GM21526 (cell line): Measurements from ENCODE around the gene PDLIM4.
A peak's percentile ranks its signal among the peaks of the same experiment; 100 is the strongest.

ENCODE experiments used
- ATAC-seq: cut with Tn5 transposase; IDR thresholded peaks from one replicate; pipeline ENCODE4 v1.9.1; 2021; ENCODE audit warnings: moderate library complexity; ENCODE audit not compliant: unreplicated experiment, low FRiP score

PDLIM4 gene

DNA sequence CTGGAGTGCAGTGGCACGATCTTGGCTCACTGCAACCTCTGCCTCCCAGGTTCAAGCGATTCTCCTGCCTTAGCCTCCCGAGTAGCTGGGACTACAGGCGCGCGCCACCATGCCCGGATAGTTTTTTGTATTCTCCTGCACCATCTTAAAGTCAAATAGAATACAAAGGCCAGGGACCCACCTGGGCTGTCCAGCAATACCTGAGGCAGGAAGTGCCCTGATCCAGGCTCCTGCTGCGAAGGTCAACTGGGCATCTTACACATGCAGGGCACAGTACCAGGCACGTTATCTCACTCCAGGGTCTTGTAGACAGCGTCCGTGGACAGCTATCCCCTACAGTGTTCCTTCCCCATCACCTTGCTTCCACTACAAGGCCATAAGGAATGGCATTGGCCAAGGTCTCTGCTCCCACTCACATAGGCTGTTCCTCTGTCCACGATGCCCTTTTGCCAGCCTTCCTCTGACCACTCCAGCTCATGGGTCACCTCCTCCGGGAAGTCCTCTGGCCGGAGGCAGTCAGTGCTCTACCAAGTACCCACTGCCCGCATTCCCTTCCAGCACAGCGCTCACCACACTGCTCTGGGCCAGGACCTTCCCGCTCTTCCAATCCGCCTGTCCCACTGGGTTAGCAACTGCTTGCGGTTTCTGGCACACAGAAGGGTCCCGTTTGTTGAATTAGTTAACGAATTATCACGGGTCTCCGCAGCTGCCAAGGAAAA is 30.8 kb upstream of the PDLIM4 start:
- no peak for ATAC-seq

DNA sequence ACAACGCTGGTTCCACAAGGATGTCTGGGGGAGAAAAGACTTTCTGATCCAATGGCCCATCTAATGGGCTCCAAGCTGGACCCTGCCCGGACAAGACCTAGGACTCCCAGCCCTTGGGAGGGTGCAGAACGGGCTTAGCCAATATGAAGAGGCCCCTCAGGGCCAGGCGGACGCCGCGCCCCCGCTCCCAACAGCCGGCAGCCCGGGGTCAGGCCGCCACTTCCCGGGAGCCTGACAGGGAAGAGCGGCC is 30.3 kb upstream of the PDLIM4 start:
- no peak for ATAC-seq

DNA sequence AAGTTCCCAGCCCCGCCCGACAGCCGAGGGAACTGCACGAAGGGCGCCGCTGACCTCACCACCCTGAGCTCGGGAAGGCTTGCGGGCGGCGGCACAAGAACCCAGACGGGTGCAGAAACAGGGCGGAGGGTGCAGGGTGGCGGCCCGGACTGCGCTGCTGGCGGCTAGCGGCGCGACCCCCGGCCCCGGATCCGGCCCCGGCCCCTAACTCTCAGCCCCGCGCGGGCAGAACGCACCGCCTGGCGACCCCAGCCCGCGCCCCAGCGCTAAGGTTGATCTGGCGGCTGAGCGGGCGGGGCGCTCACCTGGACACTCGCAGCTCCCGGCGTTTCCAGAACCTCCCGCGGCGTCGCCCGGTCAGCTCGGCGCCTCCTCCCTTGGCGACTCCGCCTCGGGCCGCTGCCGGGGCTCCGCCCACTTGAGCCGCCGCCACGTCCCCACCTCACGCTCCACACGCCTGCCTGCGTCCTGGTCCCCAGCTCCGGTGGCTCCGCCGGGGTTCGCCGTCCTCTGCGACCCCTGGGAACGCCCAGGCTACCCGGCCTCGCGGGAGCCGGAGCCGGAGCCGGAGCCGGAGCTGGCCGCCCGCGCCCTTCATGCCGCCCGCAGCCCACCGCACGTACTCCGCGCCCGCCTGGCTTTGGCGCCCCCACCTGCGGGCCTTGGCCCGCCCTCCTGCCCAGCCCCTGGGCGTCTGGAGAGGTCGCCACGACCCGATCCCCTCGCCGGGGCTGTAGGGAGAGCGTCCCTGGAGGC is 29.8 kb upstream of the PDLIM4 start, which contains the start of gene P4HA2:
TSS of gene P4HA2 (minus strand) at position 369 of the 756 bp plus-strand sequence. CDS start 9,227 bp downstream, outside the sequence.
- peak; percentile 96 for ATAC-seq

GRCh38 chr5:132228241-132229035 is 29.1 kb upstream of the PDLIM4 start:
- no peak for ATAC-seq

DNA sequence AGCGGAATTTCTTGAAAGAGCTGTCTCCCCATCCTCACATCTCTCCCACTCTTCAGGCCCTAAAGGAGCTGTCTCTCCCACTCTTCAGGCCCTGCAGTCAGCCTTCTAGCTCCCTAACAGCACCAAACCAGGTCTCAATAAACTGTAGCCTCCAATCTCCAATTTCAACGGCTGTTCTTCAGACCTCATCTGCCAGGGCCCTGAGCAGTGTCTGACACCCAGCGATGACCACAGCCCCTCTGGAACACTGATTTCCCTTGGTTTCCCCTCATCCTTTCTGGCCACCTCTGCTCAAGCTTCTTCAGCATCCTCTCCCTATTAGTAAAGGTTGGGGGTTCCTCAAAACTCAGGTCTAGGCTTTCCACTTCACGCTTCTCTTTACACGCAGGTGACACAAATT is 28.3 kb upstream of the PDLIM4 start:
- no peak for ATAC-seq

DNA sequence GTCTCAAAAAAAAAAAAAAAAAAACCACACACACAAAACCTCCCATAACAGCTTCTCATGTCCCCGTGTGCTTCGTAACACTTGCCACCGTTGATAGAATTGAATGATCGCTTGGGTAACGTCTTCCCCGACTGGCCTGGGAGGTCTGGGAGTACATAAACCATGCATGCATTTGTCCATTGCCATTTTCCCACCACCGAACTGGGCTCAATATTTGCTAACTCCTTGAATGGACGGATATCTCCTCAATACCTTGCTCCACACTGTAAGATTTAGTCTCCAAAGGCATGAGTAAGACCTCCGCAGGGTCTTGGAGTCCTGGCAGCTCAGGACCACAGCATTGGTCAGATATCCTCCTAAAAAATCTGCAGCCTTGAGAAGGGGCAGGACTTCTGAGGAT is 26.6 kb upstream of the PDLIM4 start:
- ATAC-seq, result no peak

- ATAC-seq, result no peak
These were observed 25.0 kb upstream of the PDLIM4 start for GRCh38 chr5:132232465-132232864.

DNA sequence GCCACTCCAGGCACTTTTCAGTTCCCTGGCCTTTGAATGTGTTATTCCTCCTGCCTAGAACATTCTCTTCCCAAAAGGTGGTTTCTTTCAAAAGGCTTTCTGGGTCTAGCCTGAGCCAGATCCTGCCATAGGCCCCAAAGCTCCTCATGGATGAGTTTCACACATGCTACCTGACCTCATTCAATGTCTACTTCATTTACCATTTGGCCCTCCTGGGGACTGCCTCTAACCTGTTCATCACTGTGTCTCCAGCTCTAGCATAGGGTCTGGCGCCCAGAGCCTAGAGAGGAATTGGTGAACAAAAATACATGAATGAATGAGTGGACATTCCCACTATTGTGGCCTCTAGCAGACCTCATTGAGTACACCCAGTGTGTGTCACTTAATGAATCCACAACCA is 24.4 kb upstream of the PDLIM4 start:
- no peak for ATAC-seq

GRCh38 chr5:132233811-132234683 is 23.4 kb upstream of the PDLIM4 start:
- no peak for ATAC-seq

DNA sequence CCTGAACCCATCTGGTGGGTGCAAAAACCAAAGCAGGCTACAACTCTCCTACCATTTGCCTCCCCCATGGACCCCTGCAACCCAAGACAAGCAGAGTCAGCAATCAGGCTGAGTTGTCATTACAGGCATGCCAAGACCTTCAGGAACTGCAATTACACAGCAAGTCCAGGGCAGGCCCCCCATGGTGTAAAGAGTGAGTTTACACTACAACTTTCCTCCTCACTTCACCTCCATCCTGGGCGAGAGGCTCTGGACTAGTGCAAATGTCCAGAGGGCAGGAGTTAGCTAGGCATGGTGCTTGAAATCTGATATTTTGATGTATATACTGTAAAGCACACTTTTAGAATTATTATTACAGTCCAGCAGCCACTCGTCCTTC is 22.8 kb upstream of the PDLIM4 start:
- ATAC-seq, result no peak

DNA sequence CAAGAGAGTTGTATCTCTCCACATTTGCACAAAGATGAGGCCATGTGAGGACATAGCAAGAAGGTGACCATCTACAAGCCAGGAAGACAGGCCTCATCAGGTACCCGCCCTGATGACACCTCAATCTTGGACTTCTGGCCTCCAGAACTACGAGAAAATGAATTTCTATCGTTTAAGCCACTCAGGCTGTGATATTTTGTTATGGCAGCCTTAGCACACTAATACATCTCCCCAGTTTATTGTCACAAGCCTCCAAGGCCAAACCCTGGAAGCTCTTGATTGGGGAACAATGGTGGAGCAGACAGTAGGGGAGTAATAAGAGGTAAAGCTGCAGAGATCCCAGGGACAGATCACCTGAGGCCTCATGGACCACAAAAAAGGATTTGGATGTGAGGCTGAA is 22.2 kb upstream of the PDLIM4 start:
- no peak for ATAC-seq

GRCh38 chr5:132237141-132237540 is 20.4 kb upstream of the PDLIM4 start:
- no peak for ATAC-seq

GRCh38 chr5:132237670-132238069 is 19.8 kb upstream of the PDLIM4 start:
- no peak for ATAC-seq

DNA sequence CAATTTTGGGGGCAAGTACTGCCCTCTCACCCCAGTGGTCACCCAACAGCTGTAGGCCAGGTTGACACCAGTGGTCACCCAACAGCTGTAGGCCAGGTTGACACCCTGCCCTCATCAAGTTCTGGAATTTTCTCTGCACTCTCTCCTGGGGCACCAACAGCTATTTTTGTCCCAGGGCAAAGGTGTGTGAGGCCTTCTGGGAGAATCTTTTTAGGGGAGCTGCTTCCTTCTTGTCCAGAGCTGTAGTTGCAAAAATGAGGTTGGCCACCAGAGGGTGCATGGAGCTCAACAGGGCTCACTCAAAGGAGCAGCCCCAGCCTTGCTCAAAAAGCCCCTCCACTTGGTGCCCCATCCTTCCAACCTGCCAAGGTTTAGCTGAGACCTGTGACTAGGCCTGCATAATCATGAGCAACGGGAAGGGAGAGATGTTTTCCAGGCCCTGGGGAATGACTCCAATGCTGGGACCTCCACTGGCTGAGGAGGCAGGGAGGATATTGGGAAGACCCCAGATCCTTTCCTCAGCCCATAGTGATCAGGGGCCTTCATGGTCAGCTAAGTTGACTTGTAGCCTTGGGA is 19.2 kb upstream of the PDLIM4 start:
- ATAC-seq, result peak; percentile 66

- ATAC-seq, result no peak
These were observed 18.5 kb upstream of the PDLIM4 start for GRCh38 chr5:132238901-132239500.

- ATAC-seq, result no peak
These were observed 17.7 kb upstream of the PDLIM4 start for GRCh38 chr5:132239776-132240175.

DNA sequence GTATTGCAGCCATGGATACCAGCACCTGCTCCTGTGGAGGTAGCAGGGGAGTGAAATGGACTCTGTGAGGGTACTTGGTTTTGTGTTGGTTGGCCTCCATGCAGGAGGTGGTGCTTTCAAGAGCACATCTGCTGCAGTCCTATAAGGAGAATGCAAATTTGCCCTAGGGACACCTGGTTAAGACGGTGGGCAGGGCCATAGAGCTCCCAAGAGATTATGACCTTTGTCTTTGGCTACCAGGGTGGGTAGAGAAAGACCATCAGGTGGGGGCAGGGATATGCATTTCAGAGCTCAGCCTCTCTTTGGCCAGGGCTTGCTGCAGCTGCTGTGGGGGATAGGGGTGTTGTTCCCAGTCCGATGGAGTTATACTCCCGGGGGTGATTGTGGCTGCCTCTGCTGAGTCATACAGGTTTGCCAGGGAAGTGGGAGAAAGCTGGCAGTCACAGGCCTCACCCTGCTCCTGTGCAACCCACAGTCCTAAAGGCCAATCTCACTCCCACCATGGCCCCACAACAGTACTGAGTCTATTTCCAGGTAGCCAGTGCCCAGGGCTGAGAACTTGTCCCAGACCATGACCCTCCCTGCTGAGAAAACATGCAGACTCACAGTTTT is 14.0 kb upstream of the PDLIM4 start:
- ATAC-seq, result no peak

DNA sequence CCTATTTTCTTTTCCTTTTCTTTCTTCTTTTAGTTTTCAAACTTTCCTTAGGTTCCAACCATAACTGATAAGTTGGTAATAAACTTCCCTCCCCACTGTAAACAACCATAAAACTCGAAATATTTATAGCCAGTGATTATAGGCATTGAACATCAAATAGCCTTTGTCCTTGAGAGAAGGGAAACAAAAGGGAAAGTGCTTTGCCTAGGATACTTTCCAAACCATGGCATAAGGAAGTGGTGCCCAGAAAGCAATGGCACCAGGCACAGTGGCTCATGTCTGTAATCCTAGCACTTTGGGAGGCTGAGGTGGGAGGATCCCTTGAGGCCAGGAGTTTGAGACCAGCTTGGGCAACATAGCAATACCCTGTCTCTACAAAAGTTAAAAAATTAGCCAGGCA is 11.9 kb upstream of the PDLIM4 start:
- no peak for ATAC-seq

DNA sequence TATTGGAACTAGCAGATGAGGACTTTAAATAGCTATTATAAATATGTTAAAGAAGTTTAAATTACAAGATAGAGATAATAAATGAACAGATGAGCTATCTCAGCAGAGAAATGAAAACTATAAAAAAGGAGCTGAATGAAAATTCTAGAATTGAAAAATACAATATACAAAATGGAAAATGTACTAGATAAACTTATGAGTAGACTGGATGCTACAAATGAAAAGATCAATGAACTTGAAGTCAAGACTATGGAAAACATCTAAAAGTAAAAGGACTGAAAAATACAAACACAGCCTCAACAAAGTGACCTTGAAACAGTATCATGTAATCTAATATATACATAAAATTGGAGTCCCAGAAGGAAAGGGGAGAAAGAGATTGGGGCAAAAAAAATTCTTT is 10.7 kb upstream of the PDLIM4 start:
- ATAC-seq, result no peak
